GF-D8 (cell line): Measurements from ENCODE around the gene SLC35A5.
A peak's percentile ranks its signal among the peaks of the same experiment; 100 is the strongest.
"Not testable (repeated sequence)": the region's sequence is repeated elsewhere in the genome, so short reads cannot be mapped to it uniquely, and the experiment has no call there.

ENCODE experiments used
- DNase-seq: peaks from one replicate; lab custom pipeline; 2025; lab: John Stamatoyannopoulos, UW

Gene SLC35A5

GRCh38 chr3:112561734-112562529 lies at the start of gene SLC35A5, which contains the start of gene ATG3:
Gene SLC35A5, plus strand, starts transcription at chr3:112562045. Its CDS starts 1,359 bp downstream, at chr3:112563404.
Gene ATG3, minus strand, starts transcription at chr3:112561962. Its CDS starts 434 bp downstream, at chr3:112561528.
- peak; percentile 95 for DNase-seq

- no peak for DNase-seq
These were observed 49.5 kb upstream of the SLC35A5 start for GRCh38 chr3:112512320-112512719.

GRCh38 chr3:112514527-112515128 lies 47.2 kb upstream of the SLC35A5 start:
- no peak for DNase-seq

GRCh38 chr3:112518970-112519369 lies 42.9 kb upstream of the SLC35A5 start:
- not testable (repeated sequence) for DNase-seq

- DNase-seq = peak; percentile 2
These were observed 42.3 kb upstream of the SLC35A5 start for GRCh38 chr3:112519424-112520001.

- not testable (repeated sequence) for DNase-seq
These were observed 37.7 kb upstream of the SLC35A5 start for GRCh38 chr3:112524127-112524526.

GRCh38 chr3:112530573-112530972 lies 31.3 kb upstream of the SLC35A5 start:
- no peak for DNase-seq

- no peak for DNase-seq
These were observed 30.5 kb upstream of the SLC35A5 start for GRCh38 chr3:112531358-112531781.

- DNase-seq = no peak
These were observed 21.8 kb upstream of the SLC35A5 start for GRCh38 chr3:112539825-112540650.

- DNase-seq = no peak
These were observed 15.6 kb upstream of the SLC35A5 start for GRCh38 chr3:112546216-112546759.

GRCh38 chr3:112550859-112551258 lies 11.0 kb upstream of the SLC35A5 start:
- DNase-seq = no peak

GRCh38 chr3:112555535-112556170 lies 6.2 kb upstream of the SLC35A5 start:
- DNase-seq = no peak

GRCh38 chr3:112557976-112558375 lies 3.9 kb upstream of the SLC35A5 start:
- DNase-seq = peak; percentile 34

GRCh38 chr3:112560307-112560706 lies 1.5 kb upstream of the SLC35A5 start:
- DNase-seq = no peak

GRCh38 chr3:112560721-112561483 lies 943 bp upstream of the SLC35A5 start:
- DNase-seq = peak; percentile 13

GRCh38 chr3:112561484-112561733 lies 436 bp upstream of the SLC35A5 start:
- no peak for DNase-seq

GRCh38 chr3:112564247-112564939 lies 2.5 kb downstream of the SLC35A5 start:
- not testable (repeated sequence) for DNase-seq

- no peak for DNase-seq
These were observed 3.1 kb downstream of the SLC35A5 start for GRCh38 chr3:112564940-112565305.

- DNase-seq = no peak
These were observed 6.8 kb downstream of the SLC35A5 start for GRCh38 chr3:112568642-112569041.

GRCh38 chr3:112569265-112569664 lies 7.4 kb downstream of the SLC35A5 start:
- no peak for DNase-seq
